Keratinocyte (primary cell): ENCODE measurements around the gene CSNK2A1. TPM values are rescaled to one million over a fixed set of nuclear protein-coding genes. Genes with fewer than 3 reads are reported as not detected.

ENCODE experiments used
- DNase-seq: peaks from one replicate; pipeline ENCODE4 v3.0.0-alpha.2; 2011; ENCODE audit warnings: low read depth, missing footprints, low spot score
- FAIRE-seq: peaks from 2 replicates; lab custom pipeline; 2011; peaks lifted over from hg19 to GRCh38; lab: Jason Lieb, UNC
- H2AFZ ChIP-seq: 2 replicates; pipeline ENCODE4 v1.6.0; 2012; ENCODE audit warnings: low read length, control low read depth, inconsistent platforms; ENCODE audit not compliant: control insufficient read depth
- H3K27ac ChIP-seq: 2 replicates; pipeline ENCODE4 v1.5.1; 2011; ENCODE audit warnings: low read length; ENCODE audit not compliant: control insufficient read depth, insufficient read depth
- H3K27me3 ChIP-seq: 3 replicates; pipeline ENCODE4 v1.6.0; 2011; ENCODE audit warnings: low read length; ENCODE audit not compliant: control insufficient read depth, insufficient read depth; ENCODE audit errors: extremely low read depth
- H3K36me3 ChIP-seq, 2 experiments: 2 replicates in 1 of 2; 3 replicates in 1 of 2; pipeline ENCODE4 v1.5.1; 2011; ENCODE audit warnings: low read length in 2 of 2, mild to moderate bottlenecking in 1 of 2; ENCODE audit not compliant: control insufficient read depth in 2 of 2, insufficient read depth in 2 of 2; ENCODE audit errors: extremely low read depth in 1 of 2
- H3K4me1 ChIP-seq: 3 replicates; pipeline ENCODE4 v1.5.1; 2011; ENCODE audit warnings: low read length; ENCODE audit not compliant: control insufficient read depth, insufficient read depth; ENCODE audit errors: extremely low read depth
- H3K4me2 ChIP-seq: 3 replicates; pipeline ENCODE4 v1.6.0; 2011; ENCODE audit warnings: low read depth, low read length; ENCODE audit not compliant: control insufficient read depth, insufficient read depth; ENCODE audit errors: extremely low read depth
- H3K4me3 ChIP-seq, 3 experiments: fragments of 200-600 bp in 1 of 3; sonication (generic) in 1 of 3; 2 replicates in 2 of 3; 3 replicates in 1 of 3; pipeline ENCODE4 v1.5.1; 2011 to 2016; ENCODE audit warnings: low read length in 3 of 3, mild to moderate bottlenecking in 3 of 3, control low read depth in 2 of 3, inconsistent platforms in 1 of 3, low read depth in 1 of 3, mixed read lengths in 1 of 3, mixed run types in 1 of 3, moderate library complexity in 1 of 3; ENCODE audit not compliant: control insufficient read depth in 2 of 3, insufficient read depth in 2 of 3; ENCODE audit errors: extremely low read depth in 1 of 3
- H3K79me2 ChIP-seq: 2 replicates; pipeline ENCODE4 v1.6.0; 2012; ENCODE audit warnings: low read length; ENCODE audit not compliant: control insufficient read depth, insufficient read depth
- H3K9ac ChIP-seq: 3 replicates; pipeline ENCODE4 v1.6.0; 2011; ENCODE audit warnings: low read length; ENCODE audit not compliant: control insufficient read depth, insufficient read depth; ENCODE audit errors: extremely low read depth
- H3K9me1 ChIP-seq: 3 replicates; pipeline ENCODE4 v1.6.0; 2011; ENCODE audit warnings: low read length; ENCODE audit not compliant: control insufficient read depth, insufficient read depth; ENCODE audit errors: extremely low read depth
- H3K9me3 ChIP-seq: 2 replicates; pipeline ENCODE4 v1.5.1; 2012; ENCODE audit warnings: low read depth, low read length; ENCODE audit not compliant: control insufficient read depth
- H4K20me1 ChIP-seq: 3 replicates; pipeline ENCODE4 v1.6.0; 2011; ENCODE audit warnings: low read length; ENCODE audit not compliant: control insufficient read depth, insufficient read depth; ENCODE audit errors: extremely low read depth
- CTCF ChIP-seq, 3 experiments: IDR thresholded peaks in 1 of 3; conservative IDR thresholded peaks in 1 of 3; optimal IDR thresholded peaks in 1 of 3; 2 replicates in 2 of 3; 3 replicates in 1 of 3; pipeline versions ENCODE3 to v1.5.1; 2011; ENCODE audit warnings: low read length in 3 of 3, mild to moderate bottlenecking in 3 of 3, moderate library complexity in 2 of 3, control low read depth in 1 of 3, inconsistent platforms in 1 of 3; ENCODE audit not compliant: insufficient read depth in 2 of 3; ENCODE audit errors: extremely low read depth in 1 of 3
- EZH2 ChIP-seq: IDR thresholded peaks from one replicate; pipeline ENCODE4 v1.6.1; 2012; ENCODE audit warnings: inconsistent platforms, mild to moderate bottlenecking, low read length, moderate library complexity
- dilution Hi-C: fragments of 300-500 bp; cut with MboI; formaldehyde crosslinking; loops from one replicate; pipeline ENCODE4 v1.7.0; 2020; ENCODE audit warnings: low sequenced_read_pairs; ENCODE audit not compliant: extremely low pct_ligation_motif_present
- polyA plus RNA-seq, 5 experiments: library from polyadenylated mRNA; depleted of rRNA in 3 of 5; stranded (reverse) in 3 of 5; stranded (forward) in 1 of 5; unstranded in 1 of 5; fragments of >200 nt; gene quantifications; 1 replicate in 1 of 5; 2 replicates in 3 of 5; 3 replicates in 1 of 5; pipeline versions ENCODE4 v1.2.1 to v1.2.3, GENCODE V29; 2011 to 2012; ENCODE audit warnings: missing spikeins in 2 of 5, low read depth in 1 of 5, low replicate concordance in 1 of 5

CSNK2A1 gene
- polyA plus RNA-seq, 1 donor (not counting 4 experiments of a cell fraction or from before 2014, with no cell fraction given), result 122 TPM

- H3K27ac ChIP-seq, result no peak overlapping the region
- no peaks in the 10 kb centered on the region for H3K9me3 ChIP-seq
- FAIRE-seq (no peak), DNase-seq (no peak)
- H3K4me3 ChIP-seq, result no peak overlapping the region
- dilution Hi-C loops, result no loop called here
- TF ChIP-seq CTCF (optimal IDR thresholded peaks at IDR 0.05 in 1 of 3, IDR thresholded peaks at IDR 0.05 in 1 of 3, conservative IDR thresholded peaks at IDR 0.05 in 1 of 3; ENCODE audit: extremely low read depth in 1 of 3, insufficient read depth in 2 of 3, low read length in 3 of 3), result no peak
- no peak for TF ChIP-seq EZH2
- H4K20me1 ChIP-seq, result peaks cover 3% of the 10 kb centered on the region
- no peaks in the 10 kb centered on the region for H3K4me1 ChIP-seq
- peaks cover 25 to 41% of the 10 kb centered on the region in 2 experiments for H3K36me3 ChIP-seq
- no peak overlapping the region for H2AFZ ChIP-seq
- no peaks in the 10 kb centered on the region for H3K9me1 ChIP-seq
- peaks cover 8% of the 10 kb centered on the region for H3K79me2 ChIP-seq
- no peaks in the 10 kb centered on the region for H3K27me3 ChIP-seq
- H3K9ac ChIP-seq, result no peak overlapping the region
- no peak overlapping the region for H3K4me2 ChIP-seq
These were observed 99.5 kb downstream of the CSNK2A1 start for GRCh38 chr20:444117-444516.

GRCh38 chr20:443223-443775 lies 100.3 kb downstream of the CSNK2A1 start:
- H3K79me2 ChIP-seq, result peaks cover 4% of the 10 kb centered on the region
- no peaks in the 10 kb centered on the region for H3K9me3 ChIP-seq
- dilution Hi-C loops, result no loop called here
- no peak overlapping the region for H2AFZ ChIP-seq
- H3K36me3 ChIP-seq, result peaks cover 32 to 47% of the 10 kb centered on the region in 2 experiments
- H3K4me2 ChIP-seq, result no peak overlapping the region
- H3K9me1 ChIP-seq, result no peaks in the 10 kb centered on the region
- DNase-seq (no peak), FAIRE-seq (no peak)
- no peak overlapping the region for H3K9ac ChIP-seq
- no peak overlapping the region for H3K4me3 ChIP-seq
- no peaks in the 10 kb centered on the region for H3K27me3 ChIP-seq
- no peaks in the 10 kb centered on the region for H3K4me1 ChIP-seq
- H4K20me1 ChIP-seq, result peaks cover 3% of the 10 kb centered on the region
- H3K27ac ChIP-seq, result no peak overlapping the region
- TF ChIP-seq CTCF (optimal IDR thresholded peaks at IDR 0.05 in 1 of 3, IDR thresholded peaks at IDR 0.05 in 1 of 3, conservative IDR thresholded peaks at IDR 0.05 in 1 of 3; ENCODE audit: extremely low read depth in 1 of 3, insufficient read depth in 2 of 3, low read length in 3 of 3) (no peak), EZH2 (no peak)
